Astrocyte of the spinal cord (primary cell): Measurements from ENCODE around the gene PALLD.
A peak's percentile ranks its signal among the peaks of the same experiment; 100 is the strongest.

ENCODE experiments used
- DNase-seq: peaks from one replicate; pipeline ENCODE4 v3.0.0; 2011; ENCODE audit warnings: low read depth, low spot score
- H3K4me3 ChIP-seq: 2 replicates; pipeline ENCODE4 v1.5.1; 2011; ENCODE audit warnings: low read depth, mild to moderate bottlenecking, low read length, moderate library complexity
- in situ Hi-C: cut with HindIII; loops from 2 replicates; pipeline ENCODE4 v1.10.0; 2017; ENCODE audit warnings: low sequenced_read_pairs
- TF ChIP-seq, protein P1 (sequence below): IDR thresholded peaks from 2 replicates; pipeline ENCODE4 v1.5.1; 2012; ENCODE audit warnings: low read depth, mild to moderate bottlenecking, low read length, inconsistent platforms

Gene PALLD

DNA sequence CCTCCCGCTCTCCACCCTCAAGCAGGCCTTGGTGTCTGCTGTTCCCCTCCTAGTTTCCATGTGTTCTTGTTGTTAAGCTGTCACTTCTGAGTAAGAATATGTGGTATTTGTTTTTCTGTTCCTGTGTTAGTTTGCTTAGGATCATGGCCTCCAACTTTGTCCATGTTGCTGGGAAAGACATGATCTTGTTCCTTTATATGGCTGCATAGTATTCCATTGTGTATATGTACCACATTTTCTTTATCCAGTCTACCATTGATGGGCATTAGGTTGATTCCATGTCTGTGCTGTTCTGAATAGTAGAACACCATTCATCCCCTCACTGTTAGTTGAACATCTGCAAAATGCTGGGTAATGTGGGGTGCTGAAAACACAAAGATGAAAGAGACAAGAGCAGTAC is 222.9 kb downstream of the PALLD start:
- no peak overlapping the region for H3K4me3 ChIP-seq
- no peak for DNase-seq
- in situ Hi-C loops: no loop called here

GRCh38 chr4:168720396-168720900 is 223.6 kb downstream of the PALLD start:
- TF ChIP-seq, protein P1, sequence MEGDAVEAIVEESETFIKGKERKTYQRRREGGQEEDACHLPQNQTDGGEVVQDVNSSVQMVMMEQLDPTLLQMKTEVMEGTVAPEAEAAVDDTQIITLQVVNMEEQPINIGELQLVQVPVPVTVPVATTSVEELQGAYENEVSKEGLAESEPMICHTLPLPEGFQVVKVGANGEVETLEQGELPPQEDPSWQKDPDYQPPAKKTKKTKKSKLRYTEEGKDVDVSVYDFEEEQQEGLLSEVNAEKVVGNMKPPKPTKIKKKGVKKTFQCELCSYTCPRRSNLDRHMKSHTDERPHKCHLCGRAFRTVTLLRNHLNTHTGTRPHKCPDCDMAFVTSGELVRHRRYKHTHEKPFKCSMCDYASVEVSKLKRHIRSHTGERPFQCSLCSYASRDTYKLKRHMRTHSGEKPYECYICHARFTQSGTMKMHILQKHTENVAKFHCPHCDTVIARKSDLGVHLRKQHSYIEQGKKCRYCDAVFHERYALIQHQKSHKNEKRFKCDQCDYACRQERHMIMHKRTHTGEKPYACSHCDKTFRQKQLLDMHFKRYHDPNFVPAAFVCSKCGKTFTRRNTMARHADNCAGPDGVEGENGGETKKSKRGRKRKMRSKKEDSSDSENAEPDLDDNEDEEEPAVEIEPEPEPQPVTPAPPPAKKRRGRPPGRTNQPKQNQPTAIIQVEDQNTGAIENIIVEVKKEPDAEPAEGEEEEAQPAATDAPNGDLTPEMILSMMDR: no peak
- no peak for DNase-seq
- in situ Hi-C loops: no loop called here
- no peak overlapping the region for H3K4me3 ChIP-seq

More for the DNA sequence above, 222.9 kb downstream of the PALLD start:
- TF ChIP-seq, protein P1: no peak

GRCh38 chr4:168722391-168722790 is 225.5 kb downstream of the PALLD start:
- H3K4me3 ChIP-seq: no peak overlapping the region
- peak; percentile 47 for DNase-seq
- in situ Hi-C loops: no loop called here
- TF ChIP-seq, protein P1: no peak

GRCh38 chr4:168723020-168723419 is 226.2 kb downstream of the PALLD start:
- in situ Hi-C loops: no loop called here
- H3K4me3 ChIP-seq: no peak overlapping the region
- TF ChIP-seq, protein P1: no peak
- peak; percentile 83 for DNase-seq

- TF ChIP-seq, protein P1: no peak
- in situ Hi-C loops: no loop called here
- no peak overlapping the region for H3K4me3 ChIP-seq
- DNase-seq: peak; percentile 87
Measured at GRCh38 chr4:168723569-168723968, 226.7 kb downstream of the PALLD start.

DNA sequence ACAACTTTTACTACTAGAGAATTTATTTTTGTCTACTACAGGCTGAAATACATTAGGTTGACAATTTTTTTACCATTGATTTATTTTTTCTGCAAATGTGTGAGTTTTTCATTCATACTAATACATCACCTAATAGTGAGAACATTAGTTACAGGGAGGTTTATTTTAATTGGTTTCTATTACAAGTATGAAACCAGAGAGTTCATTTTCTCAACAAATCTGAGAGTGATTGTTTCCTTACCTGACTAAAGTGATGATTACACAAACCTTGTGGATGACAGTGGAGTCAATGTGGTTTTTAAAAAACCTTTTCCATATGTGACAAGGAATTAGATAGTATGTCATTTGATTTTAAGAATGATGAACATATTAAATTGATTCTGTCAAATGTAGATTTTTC is 227.4 kb downstream of the PALLD start:
- no peak for DNase-seq
- TF ChIP-seq, protein P1: no peak
- H3K4me3 ChIP-seq: no peak overlapping the region
- in situ Hi-C loops: no loop called here
